HepG2 (cell line): ENCODE measurements around the gene GRIK4. TPM values are rescaled to one million over a fixed set of nuclear protein-coding genes. Genes with fewer than 3 reads are reported as not detected.

Source experiments
- ATAC-seq: fragments of 200-7000 bp; cut with Tn5 transposase; 3 replicates; pipeline ENCODE4 v1.9.1; 2020; ENCODE audit warnings: mild to moderate bottlenecking, moderate library complexity
- BruUV-seq: library from RNA; stranded (reverse); fragments of 400-500 nt; replicated peaks from 2 replicates; lab custom pipeline; 2021; lab: Mats Ljungman, UMichigan
- CTCF ChIA-PET: fragments of 300-600 bp; formaldehyde crosslinking; extraction: SDS; loops from one replicate; lab custom pipeline; 2021; ENCODE audit warnings: low total read pairs, inconsistent platforms, low intra/inter-chr PET ratio; lab: Yijun Ruan, JAX
- POLR2A ChIA-PET: fragments of 350-600 bp; sonication (Branson Sonifier 250); formaldehyde crosslinking; loops from one replicate; lab custom pipeline; 2020; ENCODE audit warnings: antibody characterized with exemption, inconsistent platforms; lab: Yijun Ruan, JAX
- DNase-seq: peaks from one replicate; pipeline ENCODE4 v3.0.0-alpha.2; 2015; ENCODE audit warnings: low spot score
- FAIRE-seq: peaks from 3 replicates; lab custom pipeline; 2011; peaks lifted over from hg19 to GRCh38; lab: Jason Lieb, UNC
- H2AFZ ChIP-seq: one replicate; pipeline ENCODE4 v1.6.1; 2011; ENCODE audit warnings: low read length, inconsistent platforms
- H3K27ac ChIP-seq: fragments of 300-600 bp; 3 replicates; pipeline ENCODE4 v1.8.0; 2011; ENCODE audit warnings: mixed run types, mild to moderate bottlenecking, mixed read lengths, low read length, inconsistent platforms; ENCODE audit not compliant: insufficient read depth; ENCODE audit errors: extremely low read length
- H3K27me3 ChIP-seq, 2 experiments: fragments of 200-600 bp in 1 of 2; 2 replicates in 1 of 2; 3 replicates in 1 of 2; pipeline versions ENCODE4 v1.6.0 to v1.8.0; 2011; ENCODE audit warnings: low read length in 2 of 2, mild to moderate bottlenecking in 2 of 2, moderate library complexity in 2 of 2, inconsistent platforms in 1 of 2; ENCODE audit not compliant: insufficient read depth in 2 of 2, control insufficient read depth in 1 of 2
- H3K36me3 ChIP-seq, 2 experiments: fragments of 200-600 bp in 1 of 2; replicated peaks in 1 of 2; 2 replicates in 1 of 2; 3 replicates in 1 of 2; pipeline versions ENCODE4 v1.5.1 to v1.8.0; 2011; ENCODE audit warnings: low read length in 2 of 2, inconsistent platforms in 1 of 2; ENCODE audit not compliant: insufficient read depth in 2 of 2, control insufficient read depth in 1 of 2
- H3K4me1 ChIP-seq: 2 replicates; pipeline ENCODE4 v1.5.1; 2012; ENCODE audit warnings: low read length, inconsistent platforms; ENCODE audit not compliant: insufficient read depth
- H3K4me2 ChIP-seq: 2 replicates; pipeline ENCODE4 v1.6.0; 2011; ENCODE audit warnings: low read depth, low read length, inconsistent platforms
- H3K4me3 ChIP-seq, 3 experiments: fragments of 200-600 bp in 1 of 3; sonication (generic), shearing (Covaris generic) in 1 of 3; replicated peaks in 1 of 3; 2 replicates each; pipeline ENCODE4 v1.5.1; 2011 to 2016; ENCODE audit warnings: low read length in 3 of 3, inconsistent platforms in 2 of 3, low read depth in 2 of 3, mild to moderate bottlenecking in 2 of 3, control low read depth in 1 of 3, mixed read lengths in 1 of 3; ENCODE audit not compliant: insufficient read depth in 1 of 3
- H3K79me2 ChIP-seq: one replicate; pipeline ENCODE4 v1.6.1; 2011; ENCODE audit warnings: low read length, inconsistent platforms; ENCODE audit not compliant: insufficient read depth
- H3K9ac ChIP-seq: 2 replicates; pipeline ENCODE4 v1.6.0; 2011; ENCODE audit warnings: mild to moderate bottlenecking, low read depth, low read length, inconsistent platforms; ENCODE audit not compliant: insufficient read depth
- H3K9me3 ChIP-seq: 2 replicates; pipeline ENCODE4 v1.5.1; 2012; ENCODE audit warnings: mild to moderate bottlenecking, low read length
- H4K20me1 ChIP-seq: 2 replicates; pipeline ENCODE4 v1.6.0; 2011; ENCODE audit warnings: inconsistent platforms, mild to moderate bottlenecking, low read length, moderate library complexity; ENCODE audit not compliant: insufficient read depth
- ATRX ChIP-seq: sonication (generic); formaldehyde crosslinking; IDR thresholded peaks from 2 replicates; pipeline ENCODE4 v1.4.0; 2020; ENCODE audit warnings: missing genetic modification reagents, borderline replicate concordance
- DPF2 ChIP-seq: sonication (generic); formaldehyde crosslinking; IDR thresholded peaks from 2 replicates; pipeline ENCODE4 v1.4.0; 2020; ENCODE audit warnings: mild to moderate bottlenecking, low read depth, missing genetic modification reagents, borderline replicate concordance
- HBP1 ChIP-seq: IDR thresholded peaks from 2 replicates; pipeline ENCODE4 v1.6.1; 2016; ENCODE audit warnings: low read depth, control low read depth
- NFKB2 ChIP-seq: sonication (generic); formaldehyde crosslinking; IDR thresholded peaks from 2 replicates; pipeline ENCODE4 v1.4.0; 2020; ENCODE audit warnings: missing genetic modification reagents, borderline replicate concordance
- TBX3 ChIP-seq: fragments of 450-650 bp; IDR thresholded peaks from 2 replicates; pipeline ENCODE4 v1.6.1; 2017; ENCODE audit warnings: antibody characterized with exemption, mild to moderate bottlenecking, inconsistent platforms, borderline replicate concordance
- ZNF44 ChIP-seq: sonication (generic); formaldehyde crosslinking; IDR thresholded peaks from 2 replicates; pipeline ENCODE4 v1.5.1; 2020; ENCODE audit warnings: mild to moderate bottlenecking, missing genetic modification reagents
- WGBS: methylation state at CpG from one replicate; pipeline ENCODE4 v1.1.6; 2017; ENCODE audit warnings: low lambda C conversion rate; 5-methylcytosine and 5-hydroxymethylcytosine counted together
- in situ Hi-C: cut with HindIII; loops from 2 replicates; pipeline ENCODE4 v1.10.0; 2017; ENCODE audit warnings: low pct_unique_long_range_greater_than_20kb; ENCODE audit not compliant: extremely low pct_ligation_motif_present
- intact Hi-C: fragments of 100-400 bp; cut with micrococcal nuclease; formaldehyde crosslinking; loops from one replicate; pipeline ENCODE4 v1.10.0; 2022; ENCODE audit not compliant: unreplicated experiment
- polyA plus RNA-seq, 8 experiments: library from polyadenylated mRNA; depleted of rRNA in 3 of 8; stranded (reverse) in 7 of 8; unstranded in 1 of 8; fragments of >200 nt; fragmentation: Illumina TruSeq in 4 of 8; extraction: Trizol in 4 of 8; gene quantifications; 2 replicates each; pipeline versions ENCODE4 v1.2.1 to v1.2.3, GENCODE V29; 2011 to 2016; ENCODE audit warnings: low read depth in 4 of 8, missing spikeins in 1 of 8, mixed read lengths in 1 of 8; ENCODE audit not compliant: insufficient read depth in 1 of 8
- total RNA-seq, 5 experiments: library from RNA; depleted of rRNA; stranded (reverse); fragments of >200 nt; fragmentation: Illumina TruSeq; extraction: Trizol; gene quantifications; 2 replicates each; pipeline ENCODE4 v1.2.3, GENCODE V29; 2016; ENCODE audit warnings: low read depth in 1 of 5
- TF ChIP-seq, protein P1 (sequence below): fragments of 450-650 bp; IDR thresholded peaks from 2 replicates; pipeline ENCODE4 v1.6.1; 2016
- TF ChIP-seq, protein P2 (sequence below): sonication (generic); formaldehyde crosslinking; IDR thresholded peaks from 2 replicates; pipeline ENCODE4 v1.4.0; 2020; ENCODE audit warnings: missing genetic modification reagents, borderline replicate concordance

GRIK4 gene
- total and polyA plus RNA-seq, 2 of the 13 experiments (the other 11 are each of a cell fraction or from before 2014, with no cell fraction given) = 0.04 to 0.07 TPM

- no peaks in the 10 kb centered on the region for H3K36me3 ChIP-seq
- no peaks in the 10 kb centered on the region for H4K20me1 ChIP-seq
- no peak overlapping the region for H3K4me2 ChIP-seq
- no peak for DNase-seq
- TF ChIP-seq NFKB2 = no peak
- no peak for TF ChIP-seq DPF2 (CRISPR knock-in tag)
- TF ChIP-seq, protein P1, sequence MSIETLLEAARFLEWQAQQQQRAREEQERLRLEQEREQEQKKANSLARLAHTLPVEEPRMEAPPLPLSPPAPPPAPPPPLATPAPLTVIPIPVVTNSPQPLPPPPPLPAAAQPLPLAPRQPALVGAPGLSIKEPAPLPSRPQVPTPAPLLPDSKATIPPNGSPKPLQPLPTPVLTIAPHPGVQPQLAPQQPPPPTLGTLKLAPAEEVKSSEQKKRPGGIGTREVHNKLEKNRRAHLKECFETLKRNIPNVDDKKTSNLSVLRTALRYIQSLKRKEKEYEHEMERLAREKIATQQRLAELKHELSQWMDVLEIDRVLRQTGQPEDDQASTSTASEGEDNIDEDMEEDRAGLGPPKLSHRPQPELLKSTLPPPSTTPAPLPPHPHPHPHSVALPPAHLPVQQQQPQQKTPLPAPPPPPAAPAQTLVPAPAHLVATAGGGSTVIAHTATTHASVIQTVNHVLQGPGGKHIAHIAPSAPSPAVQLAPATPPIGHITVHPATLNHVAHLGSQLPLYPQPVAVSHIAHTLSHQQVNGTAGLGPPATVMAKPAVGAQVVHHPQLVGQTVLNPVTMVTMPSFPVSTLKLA = no peak
- no peak for TF ChIP-seq ZNF44 (CRISPR knock-in tag)
- TF ChIP-seq, protein P2, sequence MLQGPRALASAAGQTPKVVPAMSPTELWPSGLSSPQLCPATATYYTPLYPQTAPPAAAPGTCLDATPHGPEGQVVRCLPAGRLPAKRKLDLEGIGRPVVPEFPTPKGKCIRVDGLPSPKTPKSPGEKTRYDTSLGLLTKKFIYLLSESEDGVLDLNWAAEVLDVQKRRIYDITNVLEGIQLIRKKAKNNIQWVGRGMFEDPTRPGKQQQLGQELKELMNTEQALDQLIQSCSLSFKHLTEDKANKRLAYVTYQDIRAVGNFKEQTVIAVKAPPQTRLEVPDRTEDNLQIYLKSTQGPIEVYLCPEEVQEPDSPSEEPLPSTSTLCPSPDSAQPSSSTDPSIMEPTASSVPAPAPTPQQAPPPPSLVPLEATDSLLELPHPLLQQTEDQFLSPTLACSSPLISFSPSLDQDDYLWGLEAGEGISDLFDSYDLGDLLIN = no peak
- TF ChIP-seq HBP1 = no peak
- TF ChIP-seq ATRX (CRISPR knock-in tag) = no peak
- TF ChIP-seq TBX3 = no peak
- peaks cover 0 to 10% of the 10 kb centered on the region in 2 experiments; a peak in 2 of 5 replicates for H3K27me3 ChIP-seq
- BruUV-seq = no TSS peak
- H2AFZ ChIP-seq = no peak overlapping the region
- no peaks in the 10 kb centered on the region for H3K4me1 ChIP-seq
- no peak overlapping the region for H3K27ac ChIP-seq
- CTCF ChIA-PET = no interaction called here
- no peak for ATAC-seq
- no peaks in the 10 kb centered on the region for H3K79me2 ChIP-seq
- FAIRE-seq = no peak
- no peak overlapping the region for H3K9ac ChIP-seq
- POLR2A ChIA-PET = no interaction called here
- 43% methylated on average over 4 of the region's 7 CpGs for WGBS
- intact Hi-C loops (no loop called here), in situ Hi-C loops (no loop called here)
- H3K9me3 ChIP-seq = no peaks in the 10 kb centered on the region
- H3K4me3 ChIP-seq = no peak overlapping the region
These were observed 65.1 kb downstream of the GRIK4 start for GRCh38 chr11:120576606-120577005.
